Spinal cord (tissue), 10 donors: ENCODE data around the gene LHFPL3. TPM values are rescaled to one million over a fixed set of nuclear protein-coding genes. Genes with fewer than 3 reads are reported as not detected.
A peak's percentile ranks its signal among the peaks of the same experiment; 100 is the strongest.

Source experiments
- DNase-seq, 6 donors: peaks; one replicate each; pipeline versions ENCODE4 v3.0.0 to v3.0.0-alpha.2; 2013 to 2015; ENCODE audit warnings: low spot score in 6 of 6, low read depth in 4 of 6
- H3K27ac ChIP-seq: one replicate; pipeline ENCODE4 v1.5.1; 2013; ENCODE audit warnings: low read depth, low read length, control low read depth
- H3K27me3 ChIP-seq: one replicate; pipeline ENCODE4 v1.6.1; 2013; ENCODE audit warnings: low read length; ENCODE audit not compliant: control insufficient read depth, insufficient read depth
- H3K36me3 ChIP-seq: one replicate; pipeline ENCODE4 v1.6.1; 2013; ENCODE audit warnings: low read length; ENCODE audit not compliant: control insufficient read depth, insufficient read depth
- H3K4me1 ChIP-seq: one replicate; pipeline ENCODE4 v1.6.1; 2013; ENCODE audit warnings: low read length; ENCODE audit not compliant: control insufficient read depth, insufficient read depth
- H3K4me3 ChIP-seq: one replicate; pipeline ENCODE4 v1.5.1; 2013; ENCODE audit warnings: low read depth, low read length, control low read depth
- H3K9me3 ChIP-seq: one replicate; pipeline ENCODE4 v1.6.1; 2013; ENCODE audit warnings: low read length; ENCODE audit not compliant: control insufficient read depth, insufficient read depth
- WGBS: methylation state at CpG from one replicate; pipeline ENCODE4 v1.1.5; 2013; ENCODE audit warnings: missing lambda C conversion rate; ENCODE audit not compliant: insufficient coverage; 5-methylcytosine and 5-hydroxymethylcytosine counted together
- polyA plus RNA-seq, 2 donors: library from polyadenylated mRNA; unstranded; fragments of 120-200 nt; gene quantifications; one replicate each; pipeline ENCODE4 v1.2.1, GENCODE V29; 2013; ENCODE audit not compliant: insufficient read length in 2 of 2
- total RNA-seq, 2 donors: library from RNA; depleted of rRNA in 1 of 2; stranded (reverse); fragments of 120-200 nt in 1 of 2; fragments of >200 nt in 1 of 2; gene quantifications; one replicate each; pipeline versions ENCODE4 v1.2.3 to v1.2.4, GENCODE V29; 2013 to 2014
- donor health status: healthy.

LHFPL3 gene
- total and polyA plus RNA-seq, 4 donors, result 18.8 to 78.7 (median 62.9) TPM

DNA sequence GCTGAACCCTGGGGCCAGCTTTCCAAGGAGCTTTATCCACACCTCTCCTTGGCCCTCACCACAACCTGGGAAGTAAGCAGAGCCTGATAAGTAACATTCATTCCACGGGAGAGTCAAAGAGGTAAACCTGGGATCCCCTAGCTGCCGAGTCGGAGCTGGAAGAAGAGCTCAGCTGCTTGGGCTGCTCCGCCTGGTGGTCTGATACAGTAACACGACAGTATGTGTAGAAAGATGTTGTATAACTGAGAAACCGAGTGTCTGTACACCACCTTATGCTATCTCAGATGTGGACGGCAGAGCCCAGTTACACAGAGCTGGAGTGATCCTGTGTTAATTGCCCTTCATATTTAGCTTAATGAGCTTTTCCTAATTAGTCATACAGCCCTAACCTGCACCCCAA, 534.3 kb downstream of the LHFPL3 start:
- H3K9me3 ChIP-seq, result peaks cover 3% of the 10 kb centered on the region
- H3K27ac ChIP-seq, result no peak overlapping the region
- peak in 1 of 6 donors; percentile 65 for DNase-seq
- H3K4me3 ChIP-seq, result no peak overlapping the region
- H3K36me3 ChIP-seq, result no peaks in the 10 kb centered on the region
- H3K27me3 ChIP-seq, result no peaks in the 10 kb centered on the region
- WGBS, result no CpG with 5 or more reads among the region's 7 CpGs
- H3K4me1 ChIP-seq, result no peaks in the 10 kb centered on the region

DNA sequence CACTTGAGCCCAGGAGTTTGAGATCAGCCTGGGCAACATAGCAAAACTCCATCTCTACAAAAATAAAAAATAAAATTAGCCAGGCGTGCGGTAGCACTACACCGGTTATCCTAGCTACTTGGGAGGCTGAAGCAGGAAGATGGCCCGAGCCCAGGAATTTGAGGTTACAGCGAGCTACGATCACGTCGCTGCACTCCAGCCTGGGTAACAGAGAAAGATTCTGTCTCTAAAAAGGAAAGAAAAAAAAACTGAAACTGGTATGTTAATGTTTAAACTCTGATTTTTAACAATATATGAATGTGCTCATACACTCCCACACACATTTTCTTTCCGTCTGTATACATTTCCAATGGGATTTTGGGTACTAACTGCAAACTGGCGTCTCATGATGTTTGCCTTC, 545.0 kb downstream of the LHFPL3 start:
- 97% methylated on average over 7 of the region's 10 CpGs for WGBS
- Histone ChIP-seq H3K27ac (no peak overlapping the region), H3K9me3 (no peaks in the 10 kb centered on the region), H3K27me3 (no peaks in the 10 kb centered on the region), H3K36me3 (no peaks in the 10 kb centered on the region), H3K4me3 (no peak overlapping the region), H3K4me1 (no peaks in the 10 kb centered on the region)
- DNase-seq, result no peak

DNA sequence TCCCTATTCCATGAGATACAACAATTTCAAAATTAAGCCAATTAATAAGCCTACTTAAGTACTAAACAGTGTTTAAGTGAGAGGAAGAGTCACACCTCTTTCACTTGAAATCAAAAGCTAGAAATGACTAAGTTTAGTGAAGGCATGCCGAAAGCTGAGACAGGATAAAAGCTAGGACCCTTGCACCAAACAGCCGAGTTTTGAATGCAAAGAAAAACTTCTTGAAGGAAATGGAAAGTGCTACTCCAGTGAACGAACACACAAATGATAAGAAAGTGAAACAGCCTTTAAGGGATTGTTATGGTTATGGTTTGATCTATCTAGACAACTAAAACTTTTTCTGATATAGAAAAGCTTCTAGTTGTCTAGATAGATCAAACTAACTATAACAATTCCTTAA, 550.2 kb downstream of the LHFPL3 start:
- Histone ChIP-seq H3K27ac (no peak overlapping the region), H3K27me3 (no peaks in the 10 kb centered on the region), H3K36me3 (no peaks in the 10 kb centered on the region), H3K4me1 (peaks cover under 1% of the 10 kb centered on the region), H3K4me3 (no peak overlapping the region), H3K9me3 (peaks cover 2% of the 10 kb centered on the region)
- WGBS, result 100% methylated on average over 2 of the region's 3 CpGs
- no peak for DNase-seq

DNA sequence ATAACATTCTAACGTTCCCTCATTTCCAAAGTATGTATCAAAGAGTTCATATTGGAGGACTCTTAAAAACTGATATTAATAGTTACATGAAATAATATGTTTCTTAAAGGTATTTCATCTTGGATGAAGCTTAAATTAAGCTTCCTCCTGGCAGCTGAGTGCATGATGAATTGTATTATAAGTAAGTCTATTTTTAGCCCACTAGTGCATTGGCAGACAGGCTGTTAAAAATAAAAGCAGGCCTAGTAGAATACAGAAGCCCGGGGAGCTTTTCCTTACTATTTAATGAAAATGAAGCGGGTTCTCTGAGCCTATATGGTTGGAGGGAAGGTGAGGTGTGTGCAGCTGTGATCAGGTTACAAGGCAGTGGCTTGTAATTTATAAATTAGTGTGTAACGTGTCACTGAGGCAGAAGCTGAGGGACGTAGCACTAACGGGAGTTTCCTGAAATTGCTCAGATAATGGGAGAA, 554.9 kb downstream of the LHFPL3 start:
- peak in 1 of 6 donors; percentile 35 for DNase-seq
- no peak overlapping the region for H3K4me3 ChIP-seq
- no peaks in the 10 kb centered on the region for H3K27me3 ChIP-seq
- peaks cover 4% of the 10 kb centered on the region for H3K4me1 ChIP-seq
- H3K9me3 ChIP-seq, result peaks cover 2% of the 10 kb centered on the region
- WGBS, result 32% methylated on average over 5 of the region's 6 CpGs
- H3K27ac ChIP-seq, result no peak overlapping the region
- no peaks in the 10 kb centered on the region for H3K36me3 ChIP-seq

DNA sequence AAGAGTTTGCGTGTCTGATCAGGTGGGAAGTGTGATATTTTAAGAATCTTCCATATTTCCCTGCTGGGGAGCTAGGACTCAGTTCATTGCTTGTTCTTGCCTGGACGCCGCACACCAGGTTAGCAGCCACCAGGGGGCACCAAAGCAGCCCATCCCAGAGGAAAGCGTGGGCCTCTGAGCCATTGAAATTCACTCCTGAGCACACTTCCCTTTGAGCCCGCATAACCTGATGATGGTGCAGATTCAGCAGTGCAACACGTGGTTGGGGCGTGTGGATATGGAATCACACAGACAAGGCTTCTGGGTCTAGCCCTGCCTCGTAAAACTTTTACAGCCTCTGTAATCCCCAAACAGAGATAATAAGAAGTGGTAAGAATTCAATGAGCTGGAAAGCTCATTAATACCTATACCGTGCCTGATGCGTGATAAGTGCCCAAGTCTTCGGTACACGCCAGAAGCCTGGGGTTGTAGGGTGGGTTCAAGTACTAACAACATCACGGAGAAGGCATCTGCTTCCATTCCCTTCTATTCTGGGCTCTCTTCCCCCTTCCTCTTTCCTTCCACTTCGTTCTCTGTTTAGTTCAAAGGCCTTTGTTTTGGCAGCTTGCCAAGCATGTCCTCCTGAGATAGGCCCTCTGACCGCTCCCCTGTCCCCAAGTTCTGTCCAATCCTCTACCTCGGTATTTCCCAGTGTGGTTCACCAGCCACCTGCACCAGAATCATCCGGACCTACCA, 555.5 kb downstream of the LHFPL3 start:
- Histone ChIP-seq H3K27me3 (no peaks in the 10 kb centered on the region), H3K4me1 (peaks cover 4% of the 10 kb centered on the region), H3K36me3 (no peaks in the 10 kb centered on the region), H3K27ac (no peak overlapping the region), H3K4me3 (no peak overlapping the region), H3K9me3 (peaks cover 2% of the 10 kb centered on the region)
- DNase-seq, result peak in 4 of 6 donors; percentile 31 to 83 (median 52)
- 29% methylated on average over 7 of the region's 17 CpGs for WGBS

DNA sequence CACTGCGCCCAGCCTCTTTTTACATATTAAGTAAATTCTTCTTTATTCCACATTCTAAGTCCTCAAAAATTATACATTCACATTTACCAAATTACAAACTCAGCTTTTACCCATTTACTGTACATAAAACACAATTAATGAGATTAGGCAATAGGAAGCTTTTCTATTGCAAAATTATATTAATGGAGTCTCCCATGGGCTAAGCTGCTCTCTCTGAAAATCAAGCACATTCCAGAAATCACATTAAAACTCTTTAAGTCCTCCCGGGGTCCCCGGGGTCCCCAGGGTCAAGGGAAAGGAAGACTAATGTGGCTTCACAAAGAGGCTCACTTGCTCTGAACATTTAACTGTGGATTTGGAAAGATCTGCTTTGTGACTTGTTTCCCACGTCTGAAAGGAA, 558.2 kb downstream of the LHFPL3 start:
- Histone ChIP-seq H3K9me3 (no peaks in the 10 kb centered on the region), H3K4me3 (no peak overlapping the region), H3K27ac (no peak overlapping the region), H3K27me3 (no peaks in the 10 kb centered on the region), H3K36me3 (no peaks in the 10 kb centered on the region), H3K4me1 (peaks cover 4% of the 10 kb centered on the region)
- DNase-seq, result no peak
- 80% methylated on average over 1 of the region's 4 CpGs for WGBS

DNA sequence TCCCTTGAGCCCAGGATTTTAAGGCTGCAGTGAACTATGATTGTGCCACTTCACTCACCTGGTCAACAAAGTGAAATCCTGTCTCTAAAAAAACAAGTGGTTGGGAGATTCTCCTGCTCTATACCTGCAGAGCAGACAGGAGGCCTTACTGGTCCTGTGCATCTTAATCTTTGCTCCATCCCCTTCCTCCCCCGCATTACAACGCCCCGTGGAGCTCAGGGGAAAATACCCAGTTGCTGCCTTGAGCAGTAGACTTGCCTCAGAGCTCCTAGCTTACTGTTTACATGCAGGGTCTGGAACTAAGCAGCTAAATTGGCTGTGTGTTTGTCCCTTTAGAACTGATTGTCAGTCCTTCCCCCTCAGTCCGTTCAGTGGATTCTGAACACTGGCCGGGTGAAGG, 561.8 kb downstream of the LHFPL3 start:
- Histone ChIP-seq H3K9me3 (no peaks in the 10 kb centered on the region), H3K4me1 (no peaks in the 10 kb centered on the region), H3K4me3 (no peak overlapping the region), H3K36me3 (no peaks in the 10 kb centered on the region), H3K27ac (no peak overlapping the region), H3K27me3 (no peaks in the 10 kb centered on the region)
- no peak for DNase-seq
- WGBS, result 79% methylated on average over 5 of the region's 5 CpGs

DNA sequence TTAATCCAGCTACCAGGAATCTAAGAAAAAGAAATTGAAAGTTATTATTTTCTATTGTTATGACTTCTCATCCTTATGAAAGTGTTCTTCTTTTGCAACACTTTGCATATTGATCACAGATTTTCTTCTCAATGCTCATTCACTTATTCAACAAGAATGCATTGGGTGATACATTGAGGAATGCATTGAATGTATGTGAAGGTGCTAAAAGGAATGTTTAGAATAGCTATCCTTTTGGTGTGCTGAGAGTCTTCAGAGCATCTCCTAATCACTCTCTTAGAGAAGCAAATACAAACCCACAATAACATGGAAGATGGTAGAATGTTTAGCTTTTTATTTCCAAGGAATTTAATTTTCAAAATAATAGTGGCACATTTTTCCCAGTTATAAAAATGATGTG, 563.5 kb downstream of the LHFPL3 start:
- no peak overlapping the region for H3K4me3 ChIP-seq
- no peaks in the 10 kb centered on the region for H3K4me1 ChIP-seq
- H3K36me3 ChIP-seq, result no peaks in the 10 kb centered on the region
- H3K27me3 ChIP-seq, result no peaks in the 10 kb centered on the region
- no peak overlapping the region for H3K27ac ChIP-seq
- DNase-seq, result no peak
- H3K9me3 ChIP-seq, result no peaks in the 10 kb centered on the region

DNA sequence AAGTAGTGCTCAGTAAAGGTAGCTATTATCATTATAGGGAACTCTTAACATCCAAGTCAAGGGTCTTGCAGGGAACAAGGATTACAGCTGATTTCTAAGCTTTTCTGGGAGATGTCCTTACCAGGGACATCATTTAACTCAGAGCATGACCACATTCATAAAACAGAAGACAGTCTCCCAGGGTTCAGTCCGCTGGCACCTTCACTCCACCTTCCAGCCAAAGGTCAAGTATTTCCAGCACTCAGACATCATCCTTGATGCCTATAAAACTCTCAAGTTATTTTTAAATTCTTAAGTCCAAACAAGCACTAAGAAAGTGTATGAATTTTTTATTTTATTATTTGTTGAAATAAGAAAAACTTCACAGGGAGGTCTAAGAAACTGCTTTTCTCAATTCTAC, 565.9 kb downstream of the LHFPL3 start:
- Histone ChIP-seq H3K27ac (no peak overlapping the region), H3K36me3 (no peaks in the 10 kb centered on the region), H3K9me3 (no peaks in the 10 kb centered on the region), H3K4me1 (no peaks in the 10 kb centered on the region), H3K4me3 (no peak overlapping the region), H3K27me3 (no peaks in the 10 kb centered on the region)
- no peak for DNase-seq
- no CpG with 5 or more reads among the region's 1 CpG for WGBS

DNA sequence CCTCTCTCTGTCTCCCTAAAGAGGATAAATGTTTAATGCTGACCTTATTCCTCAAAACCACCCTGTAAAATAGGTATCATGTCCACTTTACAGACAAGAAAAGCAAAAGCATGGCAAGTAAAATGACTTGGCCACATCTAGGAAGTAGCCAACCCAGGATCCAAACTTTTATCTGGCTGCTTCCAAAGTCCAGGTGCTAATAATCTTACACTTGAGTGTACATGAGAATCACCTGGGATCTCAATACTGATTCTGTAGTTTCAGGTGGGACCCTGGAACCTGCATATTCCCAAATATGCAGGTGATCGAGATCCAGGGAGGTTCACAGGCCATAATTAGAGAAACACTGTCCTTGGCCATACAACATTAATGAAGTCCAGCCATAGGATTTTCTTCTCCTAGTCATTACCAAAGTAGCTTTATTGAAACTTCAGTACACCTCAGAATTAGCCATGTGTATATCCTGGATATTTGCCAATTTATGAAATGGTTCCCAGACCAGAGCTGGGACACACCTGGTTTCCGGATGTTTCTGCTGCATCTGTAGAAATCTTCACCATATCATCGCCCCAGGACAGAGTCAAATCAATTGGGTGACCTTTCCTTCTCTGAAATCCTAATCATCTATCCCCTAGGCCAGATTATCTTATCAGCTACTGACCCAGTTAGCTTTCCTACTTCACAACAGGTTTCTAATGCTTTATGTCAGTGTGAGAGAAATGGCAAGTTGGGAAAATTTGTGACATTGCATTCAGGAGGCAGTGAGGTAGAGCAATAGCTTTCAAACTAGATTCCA, 566.5 kb downstream of the LHFPL3 start:
- whole genome bisulfite sequencing, result 93% methylated on average over 3 of the region's 3 CpGs
- H3K27ac ChIP-seq, result no peak overlapping the region
- no peaks in the 10 kb centered on the region for H3K27me3 ChIP-seq
- H3K36me3 ChIP-seq, result no peaks in the 10 kb centered on the region
- no peak for DNase-seq
- peaks cover 3% of the 10 kb centered on the region for H3K4me1 ChIP-seq
- H3K4me3 ChIP-seq, result no peak overlapping the region
- H3K9me3 ChIP-seq, result no peaks in the 10 kb centered on the region
